HG02938 (cell line): ENCODE measurements around the gene ZC3H12A.
"Not testable (repeated sequence)": the region's sequence is repeated elsewhere in the genome, so short reads cannot be mapped to it uniquely, and the experiment has no call there.

Experiments
- ATAC-seq: cut with Tn5 transposase; IDR thresholded peaks from one replicate; pipeline ENCODE4 v1.9.1; 2021; ENCODE audit warnings: mild to moderate bottlenecking, moderate library complexity; ENCODE audit not compliant: unreplicated experiment

ZC3H12A gene

DNA sequence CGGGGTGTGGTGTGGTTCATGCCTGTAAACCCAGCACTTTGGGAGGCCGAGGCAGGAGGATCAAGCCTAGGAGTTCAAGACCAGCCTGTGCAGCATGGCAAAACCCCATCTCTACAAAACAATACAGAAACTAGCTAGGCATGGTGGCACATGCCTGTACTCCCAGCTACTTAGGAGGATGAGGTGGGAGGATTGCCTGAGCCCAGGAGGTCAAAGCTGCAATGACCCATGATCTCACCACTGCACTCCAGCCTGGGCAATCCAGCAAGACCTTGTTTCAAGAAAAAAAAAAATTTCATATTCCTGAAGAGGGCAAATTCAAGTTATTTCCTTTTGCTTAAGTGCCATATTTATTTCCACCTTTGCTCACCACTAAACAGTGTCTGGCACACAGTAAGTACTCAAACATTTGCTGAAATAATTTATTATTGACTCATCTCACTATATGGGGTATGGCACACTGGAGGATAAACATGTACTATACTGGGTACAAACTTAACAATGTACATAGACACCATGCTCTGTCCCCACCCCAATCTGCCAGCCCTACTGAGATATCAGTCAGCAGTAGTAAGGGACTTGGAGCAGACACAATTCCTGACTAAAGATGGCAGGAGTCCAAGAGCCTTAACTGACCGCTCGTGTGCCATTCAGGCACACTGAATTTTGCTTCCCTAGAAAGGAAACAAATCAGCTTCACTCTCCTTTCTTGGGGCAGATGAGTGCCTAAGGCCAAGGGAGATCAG is 24.7 kb downstream of the ZC3H12A start:
- ATAC-seq, result no peak

DNA sequence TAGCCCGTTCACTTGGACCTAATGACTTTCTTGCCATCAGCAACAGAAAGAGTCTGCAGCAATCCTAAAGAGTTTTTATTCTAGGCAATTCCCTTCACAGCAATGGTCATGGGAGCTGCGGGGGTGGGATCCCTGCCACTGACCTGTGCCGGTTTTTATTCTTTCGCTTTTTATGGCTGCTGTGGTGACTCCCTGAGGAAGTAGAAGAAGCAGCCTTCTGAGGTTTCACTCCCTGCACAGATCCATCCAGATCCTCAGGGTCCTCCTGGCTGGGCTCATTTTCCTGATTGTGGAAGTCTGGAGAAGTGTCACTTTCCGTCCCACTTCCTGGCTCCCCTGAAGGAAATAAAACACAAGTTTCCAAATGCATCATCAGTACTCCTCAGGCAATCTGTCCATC is 27.3 kb downstream of the ZC3H12A start:
- no peak for ATAC-seq

DNA sequence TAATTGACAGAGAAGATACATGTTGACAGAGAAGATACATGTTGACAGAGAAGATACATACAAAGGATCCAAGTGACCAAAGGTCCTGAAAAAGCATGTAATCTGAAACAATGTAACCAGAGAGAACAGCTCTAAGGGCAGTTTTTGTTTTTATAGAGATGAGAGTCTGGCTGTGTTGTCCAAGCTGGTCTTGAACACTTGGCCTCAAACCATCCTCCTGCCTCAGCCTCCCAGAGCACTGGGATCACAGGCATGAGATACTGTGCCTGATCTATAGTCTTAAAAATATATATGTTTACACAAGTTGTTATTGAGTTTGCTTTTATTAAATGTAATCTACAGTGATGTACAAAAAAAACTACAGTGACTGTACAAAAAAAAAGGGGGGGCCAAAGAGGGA is 27.7 kb downstream of the ZC3H12A start:
- no peak for ATAC-seq

DNA sequence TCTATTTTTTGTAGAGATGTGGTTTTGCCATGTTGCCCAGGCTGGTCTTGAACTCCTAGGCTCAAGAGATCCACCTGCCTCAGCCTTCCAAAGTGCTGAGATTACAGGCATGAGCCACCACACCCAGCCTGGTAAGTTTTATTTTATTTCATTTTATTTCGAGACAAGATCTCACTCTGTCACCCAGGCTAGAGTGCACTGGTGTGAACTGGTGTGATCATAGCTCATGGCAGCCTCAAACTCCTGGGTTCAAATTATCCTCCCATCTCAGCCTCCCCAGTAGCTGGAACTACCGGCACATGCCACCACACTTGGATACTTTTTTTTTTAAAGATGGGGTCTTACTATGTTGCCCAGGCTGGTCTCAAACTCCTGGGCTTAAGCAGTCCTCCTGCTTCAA is 28.4 kb downstream of the ZC3H12A start:
- not testable (repeated sequence) for ATAC-seq

DNA sequence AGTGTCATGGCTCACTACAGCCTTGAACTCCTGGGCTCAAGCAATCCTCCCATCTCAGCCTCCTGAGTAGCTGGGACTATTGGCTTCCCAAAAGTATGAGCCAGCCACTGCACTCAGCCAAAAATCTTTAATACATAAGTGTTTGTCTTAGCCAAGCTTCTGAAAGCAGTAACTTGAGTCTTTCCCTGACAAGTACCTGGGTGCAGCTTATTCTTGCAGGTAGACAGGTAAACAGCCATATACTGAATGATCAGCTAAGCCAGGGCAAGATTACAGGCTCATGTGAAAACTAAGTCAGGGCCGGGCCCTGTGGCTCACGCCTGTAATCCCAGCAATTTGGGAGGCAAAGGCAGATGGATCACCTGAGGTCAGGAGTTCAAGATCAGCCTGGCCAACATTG is 32.4 kb downstream of the ZC3H12A start:
- ATAC-seq, result no peak

DNA sequence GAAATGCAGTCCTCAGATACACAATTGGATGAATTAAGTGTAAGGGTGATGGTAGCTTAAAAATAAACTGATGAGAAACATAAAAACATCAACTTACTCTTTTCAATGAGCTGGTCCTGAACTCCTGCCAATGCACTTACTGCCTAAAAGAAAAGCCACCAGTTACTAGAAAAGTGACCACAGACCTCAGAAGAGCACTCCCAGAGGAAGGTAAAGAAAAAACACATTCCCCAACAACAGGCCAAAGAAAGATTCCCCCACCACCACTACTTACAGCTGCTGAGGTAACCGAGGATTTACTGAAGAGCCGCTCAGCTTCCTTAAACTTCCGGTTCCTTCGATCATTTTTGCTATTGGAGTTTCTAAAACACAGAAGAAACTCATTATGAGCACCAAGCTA is 34.8 kb downstream of the ZC3H12A start:
- ATAC-seq, result no peak

DNA sequence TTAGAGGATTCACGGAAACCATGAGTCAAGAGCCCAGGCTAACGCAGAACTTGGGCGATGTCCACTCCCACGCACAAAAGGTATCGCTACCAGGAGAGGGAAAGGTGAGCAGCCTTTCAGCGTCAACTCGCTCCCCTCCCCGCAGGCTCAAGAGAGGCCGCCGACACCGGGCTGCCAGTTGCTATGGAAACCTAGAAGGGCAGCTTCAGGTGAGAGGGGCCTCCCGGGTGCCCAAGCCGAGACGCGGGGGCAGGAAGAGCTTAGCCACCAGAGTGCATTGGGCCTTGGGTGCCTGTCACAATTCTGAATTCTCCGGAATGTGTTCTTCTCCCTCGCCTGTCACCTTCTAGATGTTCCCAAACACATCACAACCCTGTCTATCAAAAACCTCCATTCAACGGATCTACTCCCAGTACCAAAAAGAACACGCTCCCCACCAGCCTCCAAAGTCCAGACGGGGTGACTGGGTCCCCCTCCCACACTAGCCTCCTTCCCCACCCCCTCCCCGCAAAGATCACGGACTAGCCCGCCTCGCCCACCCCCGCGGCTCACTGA is 39.5 kb downstream of the ZC3H12A start:
- peak; percentile 34 for ATAC-seq

DNA sequence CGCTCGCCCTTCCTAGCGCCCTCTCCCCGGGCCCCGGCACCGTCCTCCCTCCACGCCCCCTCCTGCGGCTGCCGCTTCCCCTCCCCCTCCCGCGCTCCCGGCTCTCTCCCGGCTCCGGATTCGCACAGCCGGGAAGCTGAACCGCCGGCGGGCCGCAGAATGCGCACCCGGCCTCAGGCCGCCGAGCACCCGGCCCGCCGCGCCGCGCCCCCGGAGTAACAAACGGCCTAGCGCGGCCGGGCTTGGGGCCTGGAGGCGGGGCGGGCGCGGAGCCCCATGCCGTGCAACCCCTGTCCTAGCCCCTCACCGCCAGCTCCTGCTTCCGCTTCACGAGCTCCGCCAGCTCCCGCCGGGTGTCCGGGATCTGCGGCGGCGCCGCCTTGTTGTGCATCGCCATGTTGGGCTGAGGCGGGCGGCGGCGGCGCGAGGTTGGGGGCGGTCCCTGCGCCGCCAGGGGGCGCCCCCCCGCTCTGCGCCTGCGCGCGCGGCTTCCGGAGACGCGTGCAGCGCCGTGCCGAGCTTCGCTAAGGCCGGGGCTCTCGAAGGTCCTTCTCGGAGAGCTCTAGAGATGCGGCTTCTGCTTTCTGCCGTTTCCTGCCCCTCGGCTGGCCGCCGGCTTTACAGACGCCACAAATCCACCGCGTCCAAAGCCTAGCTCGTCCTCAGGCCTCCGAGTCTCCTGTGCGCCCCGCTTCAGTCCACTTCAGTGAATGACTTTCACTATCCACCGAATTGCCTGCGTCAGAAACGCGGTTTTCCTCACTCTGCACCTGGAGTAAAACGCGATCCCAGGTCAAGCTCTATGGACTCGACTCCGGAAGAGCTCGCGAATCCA is 40.2 kb downstream of the ZC3H12A start, which contains the start of gene MEAF6:
Gene MEAF6 (minus strand): TSS at position 417 of the 835 bp plus-strand sequence. CDS start 20 bp downstream, at position 397.
- ATAC-seq, result peak; percentile 72

DNA sequence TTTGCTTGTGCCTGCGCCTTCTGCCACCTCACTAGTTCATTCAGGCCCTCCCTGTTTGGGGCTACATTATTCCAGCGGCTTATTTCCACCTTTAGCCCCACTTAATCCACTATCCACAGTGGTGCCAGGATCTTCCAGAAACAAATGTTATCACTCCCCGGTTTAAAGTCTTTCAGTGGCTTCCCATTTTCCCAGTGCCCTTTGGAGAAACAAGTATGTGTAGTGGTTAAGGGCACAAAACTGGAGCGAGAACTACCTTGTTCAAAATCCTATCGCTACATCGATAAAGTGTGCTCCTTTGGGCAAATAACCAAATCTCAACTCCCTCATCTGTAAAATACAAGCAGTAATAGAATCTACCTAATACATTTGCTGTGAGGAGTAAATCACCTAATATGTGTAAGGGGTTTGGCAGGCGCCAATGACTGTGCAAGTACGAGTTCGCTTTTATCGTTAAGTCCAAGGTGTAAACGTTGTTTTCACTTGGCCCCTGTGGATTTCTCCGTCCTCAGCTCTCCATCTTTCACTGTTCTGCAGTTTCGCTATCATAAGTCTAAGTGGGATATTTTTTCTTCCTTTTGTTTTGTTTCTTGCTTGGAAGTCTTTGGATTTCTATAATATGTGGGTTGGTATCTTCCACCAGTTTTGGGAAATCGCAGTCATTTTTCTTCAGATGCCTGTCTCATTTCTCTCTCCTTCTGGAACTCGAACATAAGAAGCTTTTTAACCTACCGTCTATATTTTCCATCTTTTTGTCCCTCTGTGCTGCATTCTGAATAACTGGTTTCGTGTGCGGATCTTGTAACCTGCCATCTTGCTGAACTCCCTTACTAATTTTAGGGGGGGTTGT is 41.0 kb downstream of the ZC3H12A start:
- ATAC-seq, result no peak

DNA sequence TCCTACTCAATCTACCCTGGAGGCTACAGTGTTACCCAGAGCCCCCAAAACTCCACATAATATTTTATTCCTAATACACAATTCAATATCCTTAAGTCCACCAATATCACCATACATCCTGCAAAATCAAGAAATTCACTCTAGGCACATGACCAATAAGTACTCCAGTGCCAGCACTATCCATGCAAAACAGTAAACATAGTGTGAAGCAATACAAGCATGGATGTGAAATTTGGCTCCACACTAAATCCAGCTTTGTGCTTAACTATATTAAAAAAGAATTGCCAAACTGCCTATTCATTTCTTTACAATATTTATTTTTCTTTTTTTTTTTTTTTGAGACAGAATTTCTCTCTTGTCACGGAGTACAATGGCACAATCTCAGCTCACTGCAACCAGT is 43.2 kb downstream of the ZC3H12A start:
- ATAC-seq, result no peak

DNA sequence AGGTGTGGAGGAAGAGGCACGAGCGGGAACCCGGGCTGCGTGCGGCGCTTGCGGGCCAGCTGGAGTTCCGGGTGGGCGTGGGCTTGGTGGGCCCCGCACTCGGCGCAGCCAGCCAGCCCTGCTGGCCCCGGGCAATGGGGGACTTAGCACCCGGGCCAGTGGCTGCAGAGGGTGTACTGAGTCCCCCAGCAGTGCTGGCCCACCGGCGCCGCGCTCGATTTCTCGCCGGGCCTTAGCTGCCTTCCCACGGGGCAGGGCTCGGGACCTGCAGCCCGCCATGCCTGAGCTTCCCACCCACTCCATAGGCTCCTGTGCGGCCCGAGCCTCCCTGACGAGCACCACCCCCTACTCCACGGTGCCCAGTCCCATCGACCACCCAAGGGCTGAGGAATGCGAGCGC is 43.9 kb downstream of the ZC3H12A start:
- ATAC-seq, result not testable (repeated sequence)

DNA sequence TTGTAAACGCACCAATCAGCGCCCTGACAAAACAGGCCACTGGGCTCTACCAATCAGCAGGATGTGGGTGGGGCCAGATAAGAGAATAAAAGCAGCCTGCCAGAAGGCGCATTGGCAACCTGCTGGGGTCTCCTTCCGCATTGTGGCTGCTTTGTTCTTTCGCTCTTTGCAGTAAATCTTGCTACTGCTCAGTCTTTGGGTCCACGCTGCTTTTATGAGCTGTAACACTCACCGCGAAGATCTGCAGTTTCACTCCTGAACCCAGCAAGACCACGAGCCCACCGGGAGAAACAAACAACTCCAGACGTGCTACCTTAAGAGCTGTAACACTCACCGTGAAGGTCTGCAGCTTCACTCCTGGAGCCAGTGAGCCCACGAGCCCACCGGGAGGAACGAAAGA is 44.5 kb downstream of the ZC3H12A start:
- ATAC-seq, result not testable (repeated sequence)

DNA sequence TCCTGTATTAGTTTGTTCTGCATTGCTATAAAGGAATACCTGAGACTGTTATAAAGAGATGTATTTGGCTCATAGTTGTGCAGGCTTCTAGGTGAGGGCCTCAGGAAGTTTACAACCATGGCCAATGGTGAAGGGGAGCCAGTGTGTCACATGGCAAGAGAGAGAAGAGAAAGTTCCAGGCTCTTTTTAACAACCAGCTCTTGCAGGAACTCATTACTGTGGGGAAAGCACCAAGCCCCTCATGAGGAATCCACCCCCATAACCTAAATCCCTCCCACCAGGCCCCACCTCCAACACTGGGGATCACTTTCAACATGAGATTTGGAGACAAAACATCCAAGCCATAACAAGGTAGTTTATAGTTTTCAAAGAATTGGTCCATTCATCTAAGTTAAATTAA is 45.2 kb downstream of the ZC3H12A start:
- no peak for ATAC-seq

DNA sequence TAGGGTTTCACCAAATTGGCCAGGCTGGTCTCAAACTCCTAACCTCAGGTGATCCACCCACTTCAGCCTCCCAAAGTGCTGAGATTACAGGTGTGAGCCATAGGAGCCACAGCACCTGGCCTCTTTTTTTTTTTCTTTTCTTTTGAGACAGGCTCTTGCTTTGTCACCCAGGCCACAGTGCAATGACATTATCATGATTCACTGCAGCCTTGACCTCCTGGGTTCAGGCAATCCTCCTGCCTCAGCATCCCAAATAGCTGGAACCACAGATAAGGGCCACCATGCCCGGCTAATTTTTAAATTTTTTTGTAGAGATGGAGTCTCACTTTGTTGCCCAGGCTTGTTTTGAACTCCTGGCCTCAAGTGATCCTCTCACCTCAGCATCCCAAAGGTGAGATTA is 55.5 kb downstream of the ZC3H12A start:
- ATAC-seq, result not testable (repeated sequence)

DNA sequence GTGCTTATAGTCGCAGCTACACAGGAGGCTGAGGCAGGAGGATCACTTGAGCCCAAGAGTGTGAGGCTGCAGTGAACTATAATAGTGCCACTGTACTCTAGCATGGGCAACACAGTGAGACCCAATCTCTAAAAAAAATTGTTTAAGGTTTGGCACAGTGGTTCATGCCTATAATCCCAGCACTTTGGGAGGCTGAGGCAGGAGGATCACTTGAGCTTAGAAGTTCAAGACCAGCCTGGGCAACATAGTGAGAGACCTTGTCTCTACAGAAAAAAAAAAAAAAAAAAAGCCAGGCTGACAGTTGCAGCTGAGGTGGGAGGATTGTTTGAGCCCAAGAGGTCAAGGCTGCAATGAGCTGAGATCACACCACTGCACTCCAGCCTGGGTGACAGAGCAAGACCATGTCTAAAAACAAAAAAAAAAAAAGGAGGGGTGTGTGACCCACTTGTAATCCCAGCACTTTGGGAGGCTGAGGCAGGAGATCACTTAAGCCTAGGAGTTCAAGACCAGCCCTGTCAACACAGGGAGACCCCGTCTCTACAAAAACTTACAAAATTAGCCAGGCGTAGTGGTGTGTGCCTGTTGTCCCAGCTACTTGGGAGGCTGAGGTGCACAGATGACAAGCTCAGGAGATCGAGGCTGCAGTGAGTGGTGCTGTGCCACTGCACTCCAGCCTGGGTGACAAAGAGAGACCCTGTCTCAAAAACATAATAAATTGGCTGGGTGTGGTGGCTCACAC is 58.2 kb downstream of the ZC3H12A start:
- ATAC-seq, result not testable (repeated sequence)

DNA sequence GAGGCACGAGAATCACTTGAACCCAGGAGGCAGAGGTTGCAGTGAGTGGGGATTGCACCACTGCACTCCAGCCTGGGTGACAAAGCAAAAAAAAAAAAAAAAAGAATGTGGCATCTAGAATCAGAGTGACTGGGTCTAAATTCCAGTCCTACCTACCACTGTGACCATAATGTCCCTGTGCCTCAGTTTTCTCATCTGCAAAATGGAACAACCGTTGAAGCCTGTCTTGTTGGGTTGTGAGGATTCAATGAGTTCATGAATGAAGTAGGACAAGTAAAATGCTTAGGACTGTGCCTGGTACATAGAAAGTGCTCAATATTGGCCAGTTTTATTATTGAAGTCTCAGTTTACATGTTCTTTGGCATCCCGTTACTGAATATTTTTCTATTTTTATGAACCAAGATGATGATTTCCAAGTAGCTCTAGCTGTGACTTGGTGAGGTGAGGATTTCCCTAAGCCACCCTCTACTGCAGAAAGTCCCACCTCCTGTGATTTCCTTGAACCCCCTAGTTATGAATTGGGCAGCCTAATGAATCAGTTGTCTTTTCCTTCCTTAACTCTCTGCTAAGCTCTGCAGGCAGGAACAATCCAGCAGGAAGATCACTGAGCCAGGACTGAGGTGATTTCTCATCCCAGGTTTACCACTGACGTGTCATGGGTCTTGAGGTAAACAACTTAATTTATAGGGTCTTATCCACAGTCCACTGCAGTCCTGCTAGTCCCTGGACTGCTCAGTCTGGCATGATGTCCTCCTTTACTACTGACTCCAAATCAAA is 59.1 kb downstream of the ZC3H12A start:
- no peak for ATAC-seq
